Measurements from ENCODE around the gene NEURL1.

NEURL1 gene

GRCh38 chr10:103609231-103610082, 116.0 kb downstream of the NEURL1 start:
- H3K4me1 ChIP-seq: no peaks in the 10 kb centered on the region
- H3K27me3 ChIP-seq (ENCODE audit: low read depth): no peaks in the 10 kb centered on the region
- 0 out of 2 replicates have a peak, but pooled peaks cover 4% of the 10 kb centered on the region for H3K9me3 ChIP-seq
- H3K36me3 ChIP-seq (replicated peaks): no peaks in the 10 kb centered on the region
- in situ Hi-C loops (cut with MboI; ENCODE audit: low sequenced_read_pairs): loop anchor here (10.0 kb wide), 1 partner anchor 75 kb away; no protein-coding TSS in a partner anchor
- DNase-seq (ENCODE audit: low spot score in 2 of 2): no peak
- no peak overlapping the region for H3K4me3 ChIP-seq

- 0 out of 2 replicates have a peak, but pooled peaks cover 4% of the 10 kb centered on the region for H3K9me3 ChIP-seq
- H3K4me3 ChIP-seq: no peak overlapping the region
- in situ Hi-C loops (cut with MboI; ENCODE audit: low sequenced_read_pairs): no loop called here
- no peaks in the 10 kb centered on the region for H3K4me1 ChIP-seq
- DNase-seq (ENCODE audit: low spot score in 2 of 2): no peak
- no peaks in the 10 kb centered on the region for H3K36me3 ChIP-seq (replicated peaks)
- no peaks in the 10 kb centered on the region for H3K27me3 ChIP-seq (ENCODE audit: low read depth)
Measured at GRCh38 chr10:103610083-103610472, 116.6 kb downstream of the NEURL1 start.

- in situ Hi-C loops (cut with MboI; ENCODE audit: low sequenced_read_pairs): no loop called here
- no peak for DNase-seq (ENCODE audit: low spot score in 2 of 2)
- H3K4me3 ChIP-seq: no peak overlapping the region
- H3K9me3 ChIP-seq: no peaks in the 10 kb centered on the region
- no peaks in the 10 kb centered on the region for H3K27me3 ChIP-seq (ENCODE audit: low read depth)
- H3K36me3 ChIP-seq (replicated peaks): no peaks in the 10 kb centered on the region
- no peaks in the 10 kb centered on the region for H3K4me1 ChIP-seq
Measured at GRCh38 chr10:103610921-103611511, 117.5 kb downstream of the NEURL1 start.

- no peaks in the 10 kb centered on the region for H3K36me3 ChIP-seq (replicated peaks)
- no peaks in the 10 kb centered on the region for H3K4me1 ChIP-seq
- in situ Hi-C loops (cut with MboI; ENCODE audit: low sequenced_read_pairs): no loop called here
Measured at GRCh38 chr10:103612462-103613365, 119.2 kb downstream of the NEURL1 start.

GRCh38 chr10:103613616-103614015, 120.1 kb downstream of the NEURL1 start:
- no peak overlapping the region for H3K4me3 ChIP-seq
- no peaks in the 10 kb centered on the region for H3K9me3 ChIP-seq
- no peak for DNase-seq (ENCODE audit: low spot score in 2 of 2)
- no peaks in the 10 kb centered on the region for H3K36me3 ChIP-seq (replicated peaks)
- in situ Hi-C loops (cut with MboI; ENCODE audit: low sequenced_read_pairs): no loop called here
- no peaks in the 10 kb centered on the region for H3K27me3 ChIP-seq (ENCODE audit: low read depth)
- no peaks in the 10 kb centered on the region for H3K4me1 ChIP-seq

More at GRCh38 chr10:103612462-103613365, 119.2 kb downstream of the NEURL1 start:
- Histone ChIP-seq H3K27me3 (ENCODE audit: low read depth) (no peaks in the 10 kb centered on the region), H3K9me3 (no peaks in the 10 kb centered on the region), H3K4me3 (no peak overlapping the region)
- no peak for DNase-seq (ENCODE audit: low spot score in 2 of 2)

- Histone ChIP-seq H3K9me3 (no peaks in the 10 kb centered on the region), H3K4me3 (no peak overlapping the region), H3K36me3 (replicated peaks) (no peaks in the 10 kb centered on the region), H3K4me1 (no peaks in the 10 kb centered on the region), H3K27me3 (ENCODE audit: low read depth) (no peaks in the 10 kb centered on the region)
- DNase-seq (ENCODE audit: low spot score in 2 of 2): no peak
- in situ Hi-C loops (cut with MboI; ENCODE audit: low sequenced_read_pairs): no loop called here
Measured at GRCh38 chr10:103614306-103615158, 121.0 kb downstream of the NEURL1 start.

GRCh38 chr10:103616705-103617601, 123.4 kb downstream of the NEURL1 start:
- no peak for DNase-seq (ENCODE audit: low spot score in 2 of 2)
- H3K4me1 ChIP-seq: no peaks in the 10 kb centered on the region
- in situ Hi-C loops (cut with MboI; ENCODE audit: low sequenced_read_pairs): no loop called here

GRCh38 chr10:103617602-103618385, 124.3 kb downstream of the NEURL1 start:
- in situ Hi-C loops (cut with MboI; ENCODE audit: low sequenced_read_pairs): no loop called here
- Histone ChIP-seq H3K36me3 (replicated peaks) (no peaks in the 10 kb centered on the region), H3K4me3 (no peak overlapping the region), H3K27me3 (ENCODE audit: low read depth) (no peaks in the 10 kb centered on the region), H3K9me3 (no peaks in the 10 kb centered on the region), H3K4me1 (no peaks in the 10 kb centered on the region)
- DNase-seq (ENCODE audit: low spot score in 2 of 2): no peak

More at GRCh38 chr10:103616705-103617601, 123.4 kb downstream of the NEURL1 start:
- Histone ChIP-seq H3K36me3 (replicated peaks) (no peaks in the 10 kb centered on the region), H3K4me3 (no peak overlapping the region), H3K27me3 (ENCODE audit: low read depth) (no peaks in the 10 kb centered on the region), H3K9me3 (no peaks in the 10 kb centered on the region)

GRCh38 chr10:103618575-103619423, 125.3 kb downstream of the NEURL1 start:
- no peak overlapping the region for H3K4me3 ChIP-seq
- no peaks in the 10 kb centered on the region for H3K27me3 ChIP-seq (ENCODE audit: low read depth)
- in situ Hi-C loops (cut with MboI; ENCODE audit: low sequenced_read_pairs): no loop called here
- DNase-seq (ENCODE audit: low spot score in 2 of 2): no peak
- no peaks in the 10 kb centered on the region for H3K9me3 ChIP-seq
- no peaks in the 10 kb centered on the region for H3K4me1 ChIP-seq
- H3K36me3 ChIP-seq (replicated peaks): no peaks in the 10 kb centered on the region

GRCh38 chr10:103619424-103620351, 126.2 kb downstream of the NEURL1 start:
- H3K36me3 ChIP-seq (replicated peaks): no peaks in the 10 kb centered on the region
- no peaks in the 10 kb centered on the region for H3K4me1 ChIP-seq
- no peak overlapping the region for H3K4me3 ChIP-seq
- H3K27me3 ChIP-seq (ENCODE audit: low read depth): no peaks in the 10 kb centered on the region
- no peaks in the 10 kb centered on the region for H3K9me3 ChIP-seq
- in situ Hi-C loops (cut with MboI; ENCODE audit: low sequenced_read_pairs): no loop called here
- no peak for DNase-seq (ENCODE audit: low spot score in 2 of 2)
